Peyer's patch (tissue), 4 donors: Measurements from ENCODE around the gene PDE12. TPM values are rescaled to one million over a fixed set of nuclear protein-coding genes. Genes with fewer than 3 reads are reported as not detected.
A peak's percentile ranks its signal among the peaks of the same experiment; 100 is the strongest.
"Not testable (repeated sequence)": the region's sequence is repeated elsewhere in the genome, so short reads cannot be mapped to it uniquely, and the experiment has no call there.

ENCODE experiments used
- DNase-seq, 3 donors: peaks; one replicate each; pipeline ENCODE4 v3.0.0-alpha.2; 2017 to 2019
- H3K27ac ChIP-seq, 4 donors: fragments of 200-600 bp; sonication (generic); one replicate each; pipeline ENCODE4 v1.5.1; 2016 to 2019
- H3K27me3 ChIP-seq, 2 donors: fragments of 200-600 bp; sonication (generic); one replicate each; pipeline ENCODE4 v1.5.1; 2019
- H3K36me3 ChIP-seq, 3 donors: fragments of 200-600 bp; sonication (generic); one replicate each; pipeline ENCODE4 v1.5.1; 2016 to 2019
- H3K4me1 ChIP-seq, 4 donors: fragments of 200-600 bp; sonication (generic); one replicate each; pipeline ENCODE4 v1.5.1; 2016 to 2019
- H3K4me3 ChIP-seq, 4 donors: fragments of 200-600 bp; sonication (generic); 1 replicate in 3 of 4; 2 replicates in 1 of 4; pipeline ENCODE4 v1.5.1; 2016 to 2019; ENCODE audit warnings: mild to moderate bottlenecking in 1 of 4
- H3K9me3 ChIP-seq, 4 donors: fragments of 200-600 bp; sonication (generic); one replicate each; pipeline ENCODE4 v1.5.1; 2016 to 2019; ENCODE audit warnings: mild to moderate bottlenecking in 1 of 4
- CTCF ChIP-seq, 6 experiments: fragments of 450-650 bp in 4 of 6; fragments of 200-600 bp in 2 of 6; sonication (generic) in 1 of 6; IDR thresholded peaks; one replicate each; pipeline ENCODE4 v1.5.1; 2017 to 2019; ENCODE audit warnings: antibody characterized with exemption in 6 of 6, mild to moderate bottlenecking in 3 of 6, moderate library complexity in 1 of 6
- POLR2A ChIP-seq, 2 donors: fragments of 450-650 bp; IDR thresholded peaks; one replicate each; pipeline ENCODE4 v1.5.1; 2017; ENCODE audit warnings: antibody characterized with exemption in 2 of 2, mild to moderate bottlenecking in 2 of 2, moderate library complexity in 2 of 2
- total RNA-seq, 4 donors: library from RNA; depleted of rRNA; stranded (reverse); fragments of >200 nt; gene quantifications; one replicate each; pipeline ENCODE4 v1.1.0, GENCODE V29; 2016

The PDE12 gene
- total RNA-seq, 4 donors from 2014 or later = 16.5 to 25.9 (median 22.2) TPM

- peak within 1 kb of the TSS; percentile 95 to 100 (median 96) for H3K27ac ChIP-seq
- H3K27me3 ChIP-seq = no peaks in the 10 kb centered on the region
- H3K9me3 ChIP-seq = no peaks in the 10 kb centered on the region
- peak; percentile 97 to 100 (median 100) for DNase-seq
- peaks cover 0 to 38% (median 5%) of the 10 kb centered on the region in 4 donors for H3K4me1 ChIP-seq
- H3K36me3 ChIP-seq = no peaks in the 10 kb centered on the region
- H3K4me3 ChIP-seq = peak within 1 kb of the TSS; percentile 64 to 95 (median 76)
- peak; percentile 99 to 100 for TF ChIP-seq POLR2A (IDR thresholded peaks at IDR 0.05)
- peak in 3 of 6 experiments; percentile 11 to 25 (median 19) for TF ChIP-seq CTCF (IDR thresholded peaks at IDR 0.05)
These were observed 41.3 kb downstream of the PDE12 start, which contains the start of gene ARF4 for GRCh38 chr3:57597127-57597923. TSS of gene ARF4 (minus strand) at chr3:57597344. CDS start at chr3:57597140, 204 bp downstream.

GRCh38 chr3:57598765-57599360 lies 42.8 kb downstream of the PDE12 start:
- DNase-seq = no peak
- peak overlapping the region; percentile 52 to 69 (median 62) for H3K4me3 ChIP-seq
- no peaks in the 10 kb centered on the region for H3K36me3 ChIP-seq
- H3K27ac ChIP-seq = peak overlapping the region; percentile 95 to 100 (median 96)
- no peaks in the 10 kb centered on the region for H3K27me3 ChIP-seq
- H3K9me3 ChIP-seq = no peaks in the 10 kb centered on the region
- TF ChIP-seq POLR2A (IDR thresholded peaks at IDR 0.05) = no peak
- no peak for TF ChIP-seq CTCF (IDR thresholded peaks at IDR 0.05)
- peaks cover 0 to 23% (median 5%) of the 10 kb centered on the region in 4 donors for H3K4me1 ChIP-seq

GRCh38 chr3:57600195-57600594 lies 44.1 kb downstream of the PDE12 start:
- Histone ChIP-seq H3K9me3 (no peaks in the 10 kb centered on the region), H3K27me3 (no peaks in the 10 kb centered on the region), H3K4me1 (peaks cover 0 to 11% (median 5%) of the 10 kb centered on the region in 4 donors), H3K4me3 (no peak overlapping the region), H3K36me3 (no peaks in the 10 kb centered on the region), H3K27ac (no peak overlapping the region)
- TF ChIP-seq POLR2A (IDR thresholded peaks at IDR 0.05) (no peak), CTCF (IDR thresholded peaks at IDR 0.05) (no peak)
- no peak for DNase-seq

GRCh38 chr3:57604971-57605370 lies 48.9 kb downstream of the PDE12 start:
- no peak for TF ChIP-seq CTCF (IDR thresholded peaks at IDR 0.05)
- TF ChIP-seq POLR2A (IDR thresholded peaks at IDR 0.05) = no peak
- peak in 1 of 3 donors; percentile 45 for DNase-seq
- Histone ChIP-seq H3K27ac (no peak overlapping the region), H3K9me3 (no peaks in the 10 kb centered on the region), H3K27me3 (no peaks in the 10 kb centered on the region), H3K4me1 (no peaks in the 10 kb centered on the region), H3K36me3 (no peaks in the 10 kb centered on the region), H3K4me3 (no peak overlapping the region)

GRCh38 chr3:57605683-57606082 lies 49.6 kb downstream of the PDE12 start:
- no peak for DNase-seq
- Histone ChIP-seq H3K27me3 (no peaks in the 10 kb centered on the region), H3K4me1 (no peaks in the 10 kb centered on the region), H3K4me3 (no peak overlapping the region), H3K36me3 (no peaks in the 10 kb centered on the region), H3K27ac (no peak overlapping the region), H3K9me3 (no peaks in the 10 kb centered on the region)
- TF ChIP-seq CTCF (IDR thresholded peaks at IDR 0.05) (no peak), POLR2A (IDR thresholded peaks at IDR 0.05) (no peak)

- H3K36me3 ChIP-seq, H3K4me1 ChIP-seq, DNase-seq, H3K4me3 ChIP-seq, H3K9me3 ChIP-seq, H3K27ac ChIP-seq, H3K27me3 ChIP-seq: not testable (repeated sequence)
These were observed 55.8 kb downstream of the PDE12 start for GRCh38 chr3:57611870-57612269.
